Subcutaneous adipose tissue (tissue), 4 donors: ENCODE data around the gene ASAP3. TPM values are rescaled to one million over a fixed set of nuclear protein-coding genes. Genes with fewer than 3 reads are reported as not detected.

Experiments
- total RNA-seq, 4 donors: library from RNA; depleted of rRNA; stranded (reverse); fragments of >200 nt; gene quantifications; one replicate each; pipeline ENCODE4 v1.1.0, GENCODE V29; 2016
- TF ChIP-seq, protein P1 (sequence below): fragments of 450-650 bp; IDR thresholded peaks from one replicate; pipeline ENCODE4 v1.5.1; 2016; ENCODE audit warnings: low read depth, mild to moderate bottlenecking, control low read depth, antibody characterized with exemption, moderate library complexity

ASAP3 gene
- total RNA-seq, 4 donors from 2014 or later = 18.4 to 51.7 (median 42.1) TPM

DNA sequence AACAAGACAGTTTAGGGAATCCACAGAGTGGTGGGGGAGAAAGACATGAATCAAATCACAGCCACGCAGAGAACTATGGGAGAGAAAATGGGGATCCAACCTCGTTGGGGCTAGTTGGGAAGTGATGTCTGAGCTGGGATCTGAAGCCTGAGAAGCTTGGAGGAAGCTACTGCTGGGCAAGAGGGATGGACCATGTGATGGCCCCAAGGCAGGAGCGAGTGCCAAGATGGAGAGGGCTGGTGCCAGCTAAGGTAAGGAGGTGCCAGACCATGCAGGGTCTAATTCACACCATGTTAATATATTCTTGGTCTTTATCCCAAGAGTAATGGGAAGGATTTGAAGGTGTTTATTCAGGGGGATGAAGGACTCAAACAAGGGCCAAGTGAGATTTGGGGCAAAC lies 41.2 kb downstream of the ASAP3 start:
- TF ChIP-seq, protein P1, sequence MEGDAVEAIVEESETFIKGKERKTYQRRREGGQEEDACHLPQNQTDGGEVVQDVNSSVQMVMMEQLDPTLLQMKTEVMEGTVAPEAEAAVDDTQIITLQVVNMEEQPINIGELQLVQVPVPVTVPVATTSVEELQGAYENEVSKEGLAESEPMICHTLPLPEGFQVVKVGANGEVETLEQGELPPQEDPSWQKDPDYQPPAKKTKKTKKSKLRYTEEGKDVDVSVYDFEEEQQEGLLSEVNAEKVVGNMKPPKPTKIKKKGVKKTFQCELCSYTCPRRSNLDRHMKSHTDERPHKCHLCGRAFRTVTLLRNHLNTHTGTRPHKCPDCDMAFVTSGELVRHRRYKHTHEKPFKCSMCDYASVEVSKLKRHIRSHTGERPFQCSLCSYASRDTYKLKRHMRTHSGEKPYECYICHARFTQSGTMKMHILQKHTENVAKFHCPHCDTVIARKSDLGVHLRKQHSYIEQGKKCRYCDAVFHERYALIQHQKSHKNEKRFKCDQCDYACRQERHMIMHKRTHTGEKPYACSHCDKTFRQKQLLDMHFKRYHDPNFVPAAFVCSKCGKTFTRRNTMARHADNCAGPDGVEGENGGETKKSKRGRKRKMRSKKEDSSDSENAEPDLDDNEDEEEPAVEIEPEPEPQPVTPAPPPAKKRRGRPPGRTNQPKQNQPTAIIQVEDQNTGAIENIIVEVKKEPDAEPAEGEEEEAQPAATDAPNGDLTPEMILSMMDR = no peak

DNA sequence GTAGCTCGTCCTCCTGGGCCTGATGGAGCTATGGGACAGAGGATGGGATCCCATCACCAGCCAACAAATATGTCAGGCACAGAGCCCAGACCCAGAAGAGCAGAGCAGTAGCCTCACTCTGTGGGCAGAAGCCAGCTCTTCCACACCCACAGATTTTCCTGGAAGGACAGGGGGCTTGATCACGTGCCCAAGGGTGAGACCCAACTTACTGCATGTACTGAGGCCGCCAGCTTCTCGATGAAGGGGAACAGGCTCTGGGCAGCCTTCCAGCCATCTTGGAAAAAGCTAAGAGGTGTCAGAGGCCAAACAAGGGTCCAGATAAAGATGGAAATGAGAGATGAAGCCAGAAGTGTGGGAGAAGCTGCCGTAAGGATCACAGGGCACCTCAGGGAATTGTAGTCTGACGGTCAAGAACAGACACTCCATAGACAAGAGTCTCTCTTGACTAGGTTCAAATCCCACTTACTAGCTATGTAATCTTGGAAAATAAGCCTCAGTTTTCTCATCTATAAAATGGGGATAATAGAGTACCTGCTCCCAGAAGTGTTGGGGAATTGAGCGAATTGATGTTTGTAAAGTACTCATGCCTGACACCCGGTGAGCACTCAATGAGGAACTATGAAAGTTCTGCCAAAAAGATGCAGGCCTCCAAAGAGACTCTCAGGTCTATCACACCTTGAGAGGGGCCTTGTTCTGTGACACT lies 42.4 kb downstream of the ASAP3 start:
- TF ChIP-seq, protein P1 = no peak

DNA sequence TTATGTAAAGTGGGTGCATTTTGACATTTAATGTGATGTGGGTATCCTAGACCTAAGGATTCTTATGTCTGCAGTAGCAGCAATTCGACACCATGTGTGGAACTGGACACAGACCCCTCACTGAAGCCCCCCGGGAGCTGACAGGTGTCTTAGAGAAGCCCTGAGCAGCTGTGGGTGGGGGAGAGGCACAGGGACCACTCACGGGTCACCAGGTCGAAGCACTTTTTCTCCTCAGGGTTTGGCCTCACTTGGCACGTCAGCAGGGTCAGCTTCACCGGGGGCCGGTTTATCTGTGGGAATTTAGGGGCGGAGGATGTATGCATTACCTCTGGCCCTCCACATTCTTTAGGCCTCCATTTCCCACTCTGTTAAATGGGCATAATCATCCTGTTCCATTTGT lies 45.4 kb downstream of the ASAP3 start:
- TF ChIP-seq, protein P1 = no peak

DNA sequence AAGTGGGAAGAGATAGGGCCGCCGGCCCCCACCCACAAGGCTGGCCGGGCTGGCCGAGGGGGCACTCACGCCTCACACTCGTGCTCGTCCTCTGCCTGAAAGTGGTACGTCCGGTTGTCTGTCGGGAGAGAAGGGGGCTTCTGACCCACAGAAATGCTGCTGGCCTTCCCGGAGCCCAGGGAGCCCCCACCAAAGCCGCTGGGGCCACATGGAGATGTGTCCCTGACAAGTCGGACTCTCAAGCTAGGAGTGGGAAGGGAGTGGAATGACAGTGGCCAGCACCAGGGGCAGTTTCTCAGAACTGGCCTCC lies 46.7 kb downstream of the ASAP3 start:
- TF ChIP-seq, protein P1 = no peak

DNA sequence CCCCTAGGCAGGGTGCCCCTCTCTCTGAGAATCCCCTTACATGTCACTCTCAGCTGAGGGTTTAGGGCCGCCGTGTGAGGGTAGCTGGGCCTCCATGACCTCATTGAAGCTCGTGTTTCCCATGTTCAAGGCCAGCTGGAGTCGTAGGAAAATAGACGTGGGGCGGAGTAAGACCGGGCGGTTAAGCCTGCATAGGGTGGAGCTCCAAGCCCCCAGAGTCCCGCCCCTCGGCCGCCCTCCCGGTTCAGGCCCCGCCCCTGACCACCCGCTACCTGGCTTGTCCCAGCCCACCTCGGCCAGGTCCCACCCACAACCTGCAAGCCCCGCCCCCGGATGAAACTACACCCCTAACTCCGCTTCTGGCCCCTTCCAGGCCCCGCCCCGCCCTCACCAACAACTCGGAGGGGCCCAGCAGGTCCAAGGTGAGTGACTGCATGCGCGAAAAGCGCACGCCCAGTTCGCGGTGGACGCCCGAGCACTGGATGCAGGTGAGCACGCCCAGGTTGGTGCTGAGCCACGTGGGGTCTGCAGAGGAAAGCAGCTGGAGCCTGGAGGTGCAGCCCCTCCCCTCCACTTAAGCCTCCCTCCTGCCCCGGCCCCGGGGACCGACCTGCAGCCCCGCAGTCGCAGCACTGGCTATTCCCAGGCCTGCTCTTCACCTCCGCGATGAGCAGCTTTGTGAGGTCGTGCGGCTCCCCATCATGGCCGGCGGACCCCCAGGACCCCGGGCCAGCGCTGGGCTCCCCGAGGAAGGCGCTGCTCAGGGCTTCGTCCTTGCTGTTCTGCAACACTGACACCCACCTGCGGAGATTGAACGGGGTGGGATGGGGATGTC lies 47.2 kb downstream of the ASAP3 start:
- TF ChIP-seq, protein P1 = no peak

DNA sequence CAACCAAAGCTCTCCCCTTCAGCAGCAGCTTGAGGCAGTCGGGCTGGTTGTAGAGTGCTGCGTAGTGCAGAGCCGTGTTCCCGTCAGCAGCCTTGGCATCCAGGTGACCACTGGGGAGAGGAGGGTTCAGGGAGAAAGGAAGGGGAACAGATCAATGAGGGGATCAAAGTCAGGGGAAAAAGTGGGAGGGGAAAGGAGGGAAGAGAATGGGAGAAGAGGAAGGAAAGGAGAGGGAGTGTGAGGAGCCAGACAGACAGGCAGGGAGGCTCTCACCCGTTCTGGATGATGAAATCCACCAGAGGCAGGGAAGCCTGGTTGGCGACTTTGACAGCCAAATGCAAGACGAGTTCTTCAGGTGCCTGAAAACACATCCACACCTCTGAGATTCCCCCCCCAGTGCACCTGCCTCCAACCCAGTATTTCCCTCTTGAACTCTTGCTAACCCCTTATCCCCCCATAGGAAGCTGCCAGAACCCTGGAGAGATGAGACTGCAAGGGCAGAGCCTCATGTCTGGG lies 49.7 kb downstream of the ASAP3 start:
- TF ChIP-seq, protein P1 = no peak

DNA sequence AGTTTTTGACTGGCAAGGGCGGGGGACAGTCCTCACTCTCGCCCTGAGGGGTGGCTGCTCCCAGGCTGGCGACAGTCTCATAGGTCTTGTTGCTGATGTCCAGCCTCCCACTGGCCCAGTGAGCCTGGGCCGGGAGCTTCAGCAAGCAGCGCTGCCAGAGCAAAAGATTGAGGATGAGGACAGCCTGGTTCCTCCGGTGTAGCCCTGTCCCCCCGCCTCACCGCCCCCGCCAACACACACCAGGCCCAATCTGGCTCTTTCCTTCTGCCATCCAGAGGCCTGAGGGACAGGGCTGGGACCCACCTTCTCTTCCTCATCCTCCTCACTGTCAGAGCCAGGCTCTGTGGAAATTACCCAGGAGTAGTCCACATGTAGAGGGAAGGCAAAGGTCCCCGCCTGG lies 50.9 kb downstream of the ASAP3 start:
- TF ChIP-seq, protein P1 = no peak
